ENCODE results near the gene FOLR3.
"Not testable (repeated sequence)": the region's sequence is repeated elsewhere in the genome, so short reads cannot be mapped to it uniquely, and the experiment has no call there.

Gene FOLR3

DNA sequence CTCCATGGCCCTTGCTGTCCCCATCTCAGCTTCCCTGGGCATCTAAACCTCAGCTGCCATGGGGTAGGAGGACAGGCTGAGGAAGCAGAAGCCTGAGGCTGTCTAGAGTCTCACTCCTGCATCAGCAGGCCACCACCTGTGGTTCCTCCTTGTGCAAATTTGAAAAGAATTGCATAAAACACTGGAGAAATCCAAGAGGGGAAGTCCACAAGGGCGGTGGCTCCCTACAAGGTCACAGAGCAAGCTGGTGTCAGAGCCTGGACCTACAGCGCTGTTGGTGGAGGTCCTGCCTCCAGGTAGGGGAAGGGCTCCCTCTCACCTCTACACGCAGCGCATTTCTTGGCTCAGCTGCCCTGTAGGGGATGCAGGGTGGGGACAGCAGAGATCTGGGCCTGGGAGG lies at the start of gene FOLR3:
Gene FOLR3, plus strand, starts transcription at position 253 of the 400 bp plus-strand sequence. CDS start 228 bp downstream, outside the sequence.
- not testable (repeated sequence) for DNase-seq

DNA sequence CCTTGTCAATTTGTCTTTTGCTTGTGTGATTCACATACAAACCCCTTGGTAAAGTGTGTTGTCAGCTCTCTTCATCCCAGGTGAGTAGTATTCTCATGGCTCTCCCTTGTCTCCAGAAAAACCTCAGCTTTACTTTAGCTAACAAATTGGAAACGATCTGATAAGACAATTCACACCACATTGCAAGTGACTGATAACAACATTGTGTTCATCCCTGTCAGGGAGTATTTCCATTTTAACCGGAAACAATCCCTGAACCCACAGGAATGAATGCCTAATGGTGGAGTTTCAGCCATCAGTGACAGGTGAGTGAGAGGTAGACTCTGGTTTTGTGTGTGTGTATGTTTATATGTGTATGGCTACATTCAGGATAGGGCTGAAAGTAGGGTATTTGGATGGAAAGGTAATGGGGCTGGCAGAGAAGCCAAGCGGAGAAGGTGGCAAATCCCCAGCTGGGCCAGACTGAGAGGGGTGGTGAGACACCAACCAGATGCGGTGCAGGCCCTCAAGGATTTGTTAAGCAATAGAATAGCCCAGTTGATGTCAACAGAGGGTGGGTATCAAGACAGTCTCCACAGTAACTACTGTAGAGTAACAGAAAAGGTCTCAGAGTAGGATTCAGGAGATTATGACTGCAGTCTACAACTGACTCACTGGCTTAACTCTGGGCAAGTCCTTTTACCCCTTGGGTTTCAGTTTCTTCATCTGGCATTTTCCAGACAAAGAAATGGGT lies 47.3 kb upstream of the FOLR3 start:
- no peak for DNase-seq

DNA sequence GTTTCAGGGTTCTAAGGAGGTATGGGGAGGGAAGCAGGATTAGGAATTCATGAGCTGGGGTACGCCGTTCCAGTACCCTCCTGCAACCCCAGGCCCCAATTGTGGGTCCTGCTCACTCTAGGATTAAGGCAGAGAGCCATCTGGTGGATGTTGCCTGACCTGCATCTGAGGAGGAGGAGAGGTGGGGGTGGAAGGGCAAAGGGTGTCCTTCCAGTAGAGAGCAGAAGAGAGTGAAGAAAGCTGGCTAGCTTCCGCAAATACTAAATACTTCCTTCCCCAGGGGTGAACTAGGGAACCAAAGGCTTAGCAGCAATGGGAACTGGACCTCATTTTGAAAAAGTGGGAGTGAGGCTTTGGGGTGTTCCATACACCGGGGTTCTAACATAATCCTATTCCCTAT lies 44.2 kb upstream of the FOLR3 start:
- peak; percentile 74 for DNase-seq

DNA sequence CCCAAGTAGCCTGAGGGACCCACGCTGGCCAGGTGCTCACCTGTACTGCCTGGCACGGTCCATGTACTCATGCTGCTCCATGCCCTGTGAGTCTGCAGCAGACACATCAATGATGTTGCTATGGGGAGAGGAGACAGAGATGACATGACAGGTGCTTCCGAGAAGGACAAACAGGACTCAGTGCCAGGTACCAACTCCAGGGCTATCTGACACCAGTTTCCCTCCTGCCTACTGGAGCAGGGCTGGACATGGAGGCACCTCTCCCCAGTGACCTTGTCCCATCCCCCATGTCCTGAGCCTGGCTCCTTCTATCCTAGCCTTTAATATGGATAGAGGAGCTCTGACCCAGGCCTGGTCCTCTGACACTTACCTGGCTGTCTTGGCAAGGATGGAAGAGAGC lies 36.8 kb upstream of the FOLR3 start:
- DNase-seq: no peak

GRCh38 chr11:72100009-72100408 lies 35.5 kb upstream of the FOLR3 start:
- no peak for DNase-seq

DNA sequence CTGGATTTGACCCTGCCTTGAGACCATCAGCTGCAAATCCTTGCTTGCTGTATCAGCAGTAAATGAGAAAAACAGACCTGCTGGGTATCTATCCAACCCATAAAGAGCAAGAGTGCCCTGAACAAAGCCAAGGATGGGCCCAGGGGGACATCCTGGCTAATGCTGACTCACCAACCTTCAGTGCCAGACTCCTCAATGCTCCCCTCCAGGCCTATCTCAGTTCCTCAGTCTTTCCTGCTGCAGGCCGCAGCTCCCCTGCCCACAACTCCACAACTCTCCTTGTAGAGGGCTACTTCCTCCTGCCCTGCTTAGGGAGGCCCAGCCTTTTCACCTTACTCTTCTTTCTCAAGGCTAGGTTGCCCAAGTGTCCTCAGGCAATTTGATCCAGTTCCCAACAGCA lies 35.1 kb upstream of the FOLR3 start:
- no peak for DNase-seq

DNA sequence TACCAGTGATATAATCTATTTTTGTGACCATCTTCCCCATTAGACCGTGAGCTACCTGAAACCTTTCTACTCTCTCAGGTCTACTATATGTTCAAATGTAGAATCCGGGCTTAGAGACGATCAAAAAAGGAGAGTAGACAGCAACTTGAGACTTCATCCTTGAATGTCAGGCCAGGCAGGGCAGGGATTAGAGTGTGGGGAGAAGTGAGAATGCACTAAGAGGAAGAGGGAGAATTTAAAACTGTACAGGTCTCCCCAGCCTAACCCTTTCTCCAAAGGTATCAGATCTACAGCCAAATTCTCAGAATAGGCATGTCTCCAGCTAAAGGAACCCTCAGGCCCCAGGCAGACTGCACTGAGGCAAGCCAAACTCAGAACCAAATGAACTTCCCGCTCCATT lies 33.4 kb upstream of the FOLR3 start:
- no peak for DNase-seq

GRCh38 chr11:72102631-72102945 lies 32.9 kb upstream of the FOLR3 start:
- no peak for DNase-seq

DNA sequence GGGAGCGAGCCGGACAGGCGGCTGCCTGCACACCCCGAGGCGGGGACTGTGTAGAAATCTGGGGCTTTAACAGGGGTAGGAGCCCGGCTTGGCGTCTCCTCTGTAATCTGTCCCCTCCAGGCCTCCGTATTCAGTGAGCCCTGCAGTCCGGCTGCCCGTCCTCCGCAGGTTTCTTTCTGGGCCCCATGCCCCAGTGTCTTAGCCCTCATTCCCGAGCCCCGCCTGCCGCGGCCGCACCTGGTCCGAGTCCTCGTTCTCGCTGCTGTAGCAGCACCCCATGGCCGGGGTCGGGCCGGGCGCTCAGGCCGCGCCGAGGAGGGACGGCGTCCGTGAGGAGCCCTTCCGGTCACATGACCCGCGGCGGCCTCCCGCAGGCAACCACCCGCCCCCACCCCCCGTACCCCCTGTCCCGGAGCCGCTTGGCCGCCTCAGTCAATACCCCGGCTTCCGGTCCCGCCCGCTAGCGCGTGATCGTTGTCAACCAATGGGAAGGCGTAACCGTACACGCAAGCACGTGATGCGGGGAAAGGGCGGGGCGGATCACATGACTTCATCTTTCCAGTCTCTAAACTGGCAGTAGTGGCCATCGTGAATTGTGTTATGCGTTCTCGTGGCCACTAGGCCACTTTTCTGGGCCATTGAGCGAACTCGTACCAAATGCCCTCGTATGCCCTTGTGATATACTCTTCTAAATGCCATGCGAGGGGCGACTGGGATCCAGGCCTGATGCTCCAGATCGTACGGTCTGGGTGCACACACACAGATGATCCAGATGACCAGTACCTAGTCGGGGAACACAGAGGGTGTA lies 32.4 kb upstream of the FOLR3 start, which contains the start of gene LAMTOR1:
Gene LAMTOR1, minus strand, starts transcription at position 352 of the 808 bp plus-strand sequence. Its CDS starts 73 bp downstream, at position 279.
- peak; percentile 98 for DNase-seq

DNA sequence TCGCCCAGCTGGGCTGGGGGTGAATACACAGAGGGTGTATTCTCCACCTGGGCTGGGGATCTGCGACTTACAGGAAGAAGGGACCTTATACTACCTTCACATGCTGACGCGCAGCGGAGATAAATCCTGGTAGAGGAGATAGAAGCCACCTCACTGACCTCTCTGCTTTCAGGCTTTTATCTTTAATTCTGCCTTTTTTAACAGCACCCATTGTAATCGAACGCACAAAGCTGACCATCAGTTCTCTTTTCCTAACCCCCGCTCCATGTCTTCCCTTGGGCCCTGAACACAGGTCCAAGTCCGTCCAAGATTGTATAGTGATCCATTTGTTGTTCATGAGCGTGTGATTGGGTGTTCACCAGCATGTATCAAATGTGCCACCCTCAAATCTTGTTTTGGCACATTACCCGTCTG lies 31.8 kb upstream of the FOLR3 start:
- DNase-seq: no peak

DNA sequence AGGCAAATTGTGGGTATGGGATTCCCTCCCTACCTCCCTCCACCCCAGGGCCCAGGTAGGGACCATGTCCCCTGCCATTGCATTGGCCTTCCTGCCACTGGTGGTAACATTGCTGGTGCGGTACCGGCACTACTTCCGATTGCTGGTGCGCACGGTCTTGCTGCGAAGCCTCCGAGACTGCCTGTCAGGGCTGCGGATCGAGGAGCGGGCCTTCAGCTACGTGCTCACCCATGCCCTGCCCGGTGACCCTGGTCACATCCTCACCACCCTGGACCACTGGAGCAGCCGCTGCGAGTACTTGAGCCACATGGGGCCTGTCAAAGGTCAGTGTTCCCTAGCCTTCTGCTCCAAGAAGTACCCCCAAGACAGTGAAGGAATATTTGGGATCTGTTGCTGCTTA lies 29.6 kb upstream of the FOLR3 start, which contains the start of gene TOMT:
Gene TOMT, plus strand, starts transcription at position 37 of the 400 bp plus-strand sequence. Its CDS starts 28 bp downstream, at position 65.
- no peak for DNase-seq

DNA sequence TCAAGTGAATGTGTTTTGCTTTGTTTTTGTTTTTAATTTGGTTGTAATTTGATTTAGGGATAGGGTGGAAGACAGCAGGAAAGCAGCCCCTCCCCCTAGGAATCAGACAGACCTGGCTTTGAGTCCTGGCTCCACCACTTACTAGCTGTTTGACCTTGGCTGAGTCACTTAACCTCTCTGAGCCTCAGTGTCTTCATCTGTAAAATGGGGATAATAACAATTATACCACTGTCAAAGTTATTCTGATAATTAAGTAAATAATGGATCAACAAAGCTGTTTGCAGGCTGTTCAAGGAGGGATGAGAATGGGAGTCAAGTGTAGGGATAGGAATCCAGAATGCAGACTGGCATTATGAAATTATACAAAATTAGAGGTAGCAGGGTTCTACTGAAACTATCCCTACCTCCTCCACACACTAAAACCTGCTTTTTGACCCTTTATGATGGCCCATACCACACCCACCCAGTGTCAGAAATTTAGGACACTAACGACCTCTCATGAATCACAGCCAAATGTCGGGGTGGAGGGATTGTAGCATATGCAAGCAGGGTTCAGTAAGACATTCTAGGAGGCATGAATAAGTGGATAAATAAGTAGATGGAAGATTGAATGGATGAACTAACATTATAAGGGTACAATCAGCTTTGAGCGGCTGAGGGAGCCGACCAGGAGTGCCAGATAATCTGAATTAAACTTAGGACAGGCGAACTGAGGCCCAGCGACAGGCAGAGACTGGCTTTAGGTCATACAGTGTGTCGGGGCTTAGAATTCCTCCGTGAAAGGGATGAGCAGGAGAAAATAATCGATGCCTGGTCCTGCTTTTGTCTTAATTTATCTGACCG lies 24.0 kb upstream of the FOLR3 start:
- DNase-seq: no peak

GRCh38 chr11:72112143-72112977 lies 23.2 kb upstream of the FOLR3 start, which contains the start of gene ANAPC15:
ANAPC15 (minus strand) TSS chr11:72112695; CDS start chr11:72111276, 1,419 bp downstream.
- DNase-seq: peak; percentile 99

DNA sequence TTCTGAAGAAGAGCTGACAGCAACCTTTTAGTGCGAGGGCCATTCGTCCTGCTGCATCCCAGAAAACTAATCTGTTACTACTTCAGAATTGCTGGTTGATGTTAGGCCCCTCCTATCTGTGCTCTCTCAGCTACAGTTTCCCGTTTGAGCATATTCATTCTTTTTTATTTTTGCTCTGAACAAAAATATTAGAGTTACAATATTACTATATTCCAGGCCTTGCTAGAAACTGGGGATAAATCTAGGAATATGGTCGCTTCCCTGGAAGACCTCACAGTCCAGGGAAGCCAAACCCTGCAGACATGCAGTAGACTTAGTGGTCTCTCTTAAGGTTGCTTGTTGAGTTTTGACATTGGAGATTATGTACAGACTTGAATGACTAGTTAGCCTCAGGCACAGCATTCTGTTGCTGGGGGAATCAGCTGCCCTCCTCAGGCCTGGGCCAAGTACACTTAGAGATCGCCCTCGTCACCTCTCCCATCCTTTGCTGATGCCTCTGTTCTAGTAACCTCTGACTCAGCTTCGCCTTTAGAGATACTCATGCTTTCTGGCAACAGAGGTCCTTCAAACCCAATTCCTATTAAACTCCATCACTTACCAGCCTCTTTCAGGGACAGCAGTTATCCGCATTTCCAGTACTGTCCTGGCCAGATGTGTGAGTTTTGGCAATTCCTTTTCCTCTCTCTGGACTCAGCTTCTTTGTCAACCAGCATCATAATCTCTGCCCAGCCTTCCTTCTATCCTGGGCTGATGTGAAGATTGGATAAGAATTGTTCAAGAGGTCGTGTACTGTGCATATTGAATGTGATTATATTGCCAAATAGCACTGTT lies 22.3 kb upstream of the FOLR3 start:
- no peak for DNase-seq

GRCh38 chr11:72114570-72114969 lies 21.0 kb upstream of the FOLR3 start:
- no peak for DNase-seq

GRCh38 chr11:72116019-72116755 lies 19.3 kb upstream of the FOLR3 start:
- no peak for DNase-seq

GRCh38 chr11:72119198-72119597 lies 16.3 kb upstream of the FOLR3 start:
- DNase-seq: no peak

GRCh38 chr11:72120930-72121329 lies 14.6 kb upstream of the FOLR3 start:
- DNase-seq: no peak

GRCh38 chr11:72122607-72123006 lies 12.9 kb upstream of the FOLR3 start:
- no peak for DNase-seq

DNA sequence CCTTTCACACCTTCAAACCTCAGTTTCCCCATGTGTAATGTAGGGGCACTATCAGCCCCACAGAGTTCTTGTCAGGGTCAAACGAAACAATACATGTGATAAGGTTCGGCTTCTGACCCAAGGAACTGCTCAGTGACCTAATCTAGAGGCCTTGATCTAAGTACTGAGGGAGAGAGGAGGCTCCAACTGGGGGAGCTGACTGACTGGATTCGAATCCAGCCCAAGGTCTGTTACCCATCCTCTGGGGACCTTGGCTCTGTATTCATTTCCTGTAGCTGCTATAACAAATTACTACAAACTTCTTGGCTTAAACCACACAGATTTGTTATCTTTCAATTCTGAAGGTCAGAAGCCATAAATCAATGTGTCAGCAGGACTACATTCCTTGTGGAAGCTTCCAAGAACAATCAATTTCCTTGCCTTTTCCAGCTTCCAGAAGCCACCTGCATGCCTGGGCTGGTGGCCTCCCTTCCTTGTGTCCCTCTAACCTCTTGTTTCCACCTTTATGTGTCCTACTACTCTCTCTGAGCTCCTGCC lies 12.3 kb upstream of the FOLR3 start:
- DNase-seq: no peak

All from activated CD8-positive, alpha-beta memory T cell treated with anti-CD3 and anti-CD28 coated beads, Interleukin-2, amount 50 U/mL, for 4 hours (primary cell).